Measurements from ENCODE around the gene HYAL4.

- TF ChIP-seq CTCF (IDR thresholded peaks at IDR 0.05) (no peak), POLR2A (IDR thresholded peaks at IDR 0.05) (no peak), EP300 (IDR thresholded peaks at IDR 0.05) (no peak)
These were observed at the start of gene HYAL4 for GRCh38 chr7:123844712-123845219.
